KG1 (cell line): ENCODE data around the gene LIMS1.
"Not testable (repeated sequence)": the region's sequence is repeated elsewhere in the genome, so short reads cannot be mapped to it uniquely, and the experiment has no call there.

ENCODE experiments used
- DNase-seq: peaks from one replicate; lab custom pipeline; 2025; lab: John Stamatoyannopoulos, UW

LIMS1 gene

GRCh38 chr2:108587621-108588020 is 53.4 kb downstream of the LIMS1 start:
- no peak for DNase-seq

- peak; percentile 65 for DNase-seq
Measured at GRCh38 chr2:108588070-108588668, 53.9 kb downstream of the LIMS1 start.

- DNase-seq, result no peak
Measured at GRCh38 chr2:108589372-108589771, 55.1 kb downstream of the LIMS1 start.

- DNase-seq, result no peak
Measured at GRCh38 chr2:108589781-108590180, 55.5 kb downstream of the LIMS1 start.

- DNase-seq, result no peak
Measured at GRCh38 chr2:108591163-108591562, 56.9 kb downstream of the LIMS1 start.

- DNase-seq, result no peak
Measured at GRCh38 chr2:108593547-108594098, 59.4 kb downstream of the LIMS1 start.

- DNase-seq, result no peak
Measured at GRCh38 chr2:108594132-108594981, 60.1 kb downstream of the LIMS1 start.

GRCh38 chr2:108594982-108595464 is 60.8 kb downstream of the LIMS1 start:
- DNase-seq, result peak; percentile 40

- not testable (repeated sequence) for DNase-seq
Measured at GRCh38 chr2:108595771-108596170, 61.5 kb downstream of the LIMS1 start.

- not testable (repeated sequence) for DNase-seq
Measured at GRCh38 chr2:108597105-108597744, 63.0 kb downstream of the LIMS1 start.

- not testable (repeated sequence) for DNase-seq
Measured at GRCh38 chr2:108601199-108601598, 66.9 kb downstream of the LIMS1 start.

- DNase-seq, result no peak
Measured at GRCh38 chr2:108602422-108602821, 68.2 kb downstream of the LIMS1 start.

GRCh38 chr2:108604196-108604595 is 69.9 kb downstream of the LIMS1 start:
- no peak for DNase-seq

GRCh38 chr2:108605947-108606346 is 71.7 kb downstream of the LIMS1 start:
- no peak for DNase-seq

GRCh38 chr2:108607706-108608301 is 73.5 kb downstream of the LIMS1 start:
- peak; percentile 24 for DNase-seq

- no peak for DNase-seq
Measured at GRCh38 chr2:108611021-108611420, 76.8 kb downstream of the LIMS1 start.

- no peak for DNase-seq
Measured at GRCh38 chr2:108612153-108612513, 77.9 kb downstream of the LIMS1 start.

GRCh38 chr2:108612514-108613183 is 78.4 kb downstream of the LIMS1 start:
- DNase-seq, result no peak

GRCh38 chr2:108613261-108614042 is 79.2 kb downstream of the LIMS1 start:
- no peak for DNase-seq

- no peak for DNase-seq
Measured at GRCh38 chr2:108614043-108614545, 79.8 kb downstream of the LIMS1 start.

GRCh38 chr2:108614659-108615058 is 80.4 kb downstream of the LIMS1 start:
- DNase-seq, result no peak
